Trophoblast cell (in vitro differentiated cells and primary cell): ENCODE data around the gene CTSE. TPM values are rescaled to one million over a fixed set of nuclear protein-coding genes. Genes with fewer than 3 reads are reported as not detected.

Source experiments
- DNase-seq, 2 donors: peaks; one replicate each; pipeline ENCODE4 v3.0.0-alpha.2; 2016
- H2AFZ ChIP-seq: 2 replicates; pipeline ENCODE4 v1.6.1; 2013; ENCODE audit warnings: low read length, moderate library complexity, mild to moderate bottlenecking; ENCODE audit not compliant: insufficient read depth, poor library complexity
- H2AK5ac ChIP-seq: 2 replicates; pipeline ENCODE4 v1.6.1; 2013; ENCODE audit warnings: mild to moderate bottlenecking, low read length
- H2BK120ac ChIP-seq: 2 replicates; pipeline ENCODE4 v1.6.1; 2013; ENCODE audit warnings: low read length, mild to moderate bottlenecking, moderate library complexity; ENCODE audit not compliant: insufficient read depth, poor library complexity
- H2BK12ac ChIP-seq: 2 replicates; pipeline ENCODE4 v1.6.1; 2013; ENCODE audit warnings: mild to moderate bottlenecking, low read length, moderate library complexity
- H2BK5ac ChIP-seq: 2 replicates; pipeline ENCODE4 v1.6.1; 2013; ENCODE audit warnings: low read length, low read depth, moderate library complexity, mild to moderate bottlenecking; ENCODE audit not compliant: poor library complexity
- H3K14ac ChIP-seq: 2 replicates; pipeline ENCODE4 v1.6.1; 2013; ENCODE audit warnings: mild to moderate bottlenecking, low read length
- H3K18ac ChIP-seq: 2 replicates; pipeline ENCODE4 v1.6.1; 2013; ENCODE audit warnings: mild to moderate bottlenecking, low read length
- H3K23ac ChIP-seq: 2 replicates; pipeline ENCODE4 v1.6.1; 2013; ENCODE audit warnings: low read length
- H3K27ac ChIP-seq: 2 replicates; pipeline ENCODE4 v1.5.1; 2013; ENCODE audit warnings: low read depth, mild to moderate bottlenecking, inconsistent platforms, low read length, moderate library complexity
- H3K27me3 ChIP-seq: 2 replicates; pipeline ENCODE4 v1.6.1; 2013; ENCODE audit warnings: inconsistent platforms, mild to moderate bottlenecking, low read length, moderate library complexity; ENCODE audit not compliant: insufficient read depth
- H3K36me3 ChIP-seq, 2 experiments: 1 replicate in 1 of 2; 2 replicates in 1 of 2; pipeline ENCODE4 v1.6.1; 2013; ENCODE audit warnings: low read length in 2 of 2, mild to moderate bottlenecking in 2 of 2, moderate library complexity in 1 of 2; ENCODE audit not compliant: insufficient read depth in 2 of 2, control insufficient read depth in 1 of 2
- H3K4ac ChIP-seq: 2 replicates; pipeline ENCODE4 v1.6.1; 2013; ENCODE audit warnings: low read depth, mild to moderate bottlenecking, low read length, moderate library complexity
- H3K4me1 ChIP-seq, 2 experiments: 1 replicate in 1 of 2; 2 replicates in 1 of 2; pipeline ENCODE4 v1.6.1; 2013; ENCODE audit warnings: low read length in 2 of 2, mild to moderate bottlenecking in 2 of 2, moderate library complexity in 1 of 2; ENCODE audit not compliant: insufficient read depth in 2 of 2, control insufficient read depth in 1 of 2
- H3K4me2 ChIP-seq: 2 replicates; pipeline ENCODE4 v1.6.1; 2013; ENCODE audit warnings: inconsistent platforms, mild to moderate bottlenecking, low read length, moderate library complexity
- H3K4me3 ChIP-seq: 2 replicates; pipeline ENCODE4 v1.5.1; 2013; ENCODE audit warnings: mild to moderate bottlenecking, low read depth, low read length, inconsistent platforms
- H3K79me1 ChIP-seq: one replicate; pipeline ENCODE4 v1.6.1; 2013; ENCODE audit warnings: low read length
- H3K79me2 ChIP-seq: 2 replicates; pipeline ENCODE4 v1.6.1; 2013; ENCODE audit warnings: low read length, mild to moderate bottlenecking; ENCODE audit not compliant: control insufficient read depth, insufficient read depth, poor library complexity
- H3K9ac ChIP-seq: 2 replicates; pipeline ENCODE4 v1.6.1; 2013; ENCODE audit warnings: mild to moderate bottlenecking, low read length
- H3K9me3 ChIP-seq: 2 replicates; pipeline ENCODE4 v1.6.1; 2013; ENCODE audit warnings: low read depth, mild to moderate bottlenecking, control low read depth, inconsistent platforms, low read length; ENCODE audit not compliant: insufficient read depth
- H4K12ac ChIP-seq: 2 replicates; pipeline ENCODE4 v1.6.1; 2013; ENCODE audit warnings: low read depth, mild to moderate bottlenecking, low read length, moderate library complexity
- H4K8ac ChIP-seq: 2 replicates; pipeline ENCODE4 v1.6.1; 2013; ENCODE audit warnings: low read depth, mild to moderate bottlenecking, low read length, moderate library complexity
- H4K91ac ChIP-seq: one replicate; pipeline ENCODE4 v1.6.1; 2013; ENCODE audit warnings: low read depth, mild to moderate bottlenecking, low read length, moderate library complexity
- WGBS: extraction: QIAGEN DNeasy Blood & Tissue Kit; methylation state at CpG from one replicate; pipeline ENCODE4 v1.1.7; 2013; ENCODE audit warnings: missing lambda C conversion rate; ENCODE audit not compliant: insufficient read length, insufficient coverage; ENCODE audit errors: extremely low coverage; 5-methylcytosine and 5-hydroxymethylcytosine counted together
- polyA plus RNA-seq: library from polyadenylated mRNA; stranded (reverse); fragments of 200-250 nt; gene quantifications from 2 replicates; pipeline ENCODE4 v1.2.3, GENCODE V29; 2013

The CTSE gene
- 0.73 and 0.93 TPM in 2 replicates for polyA plus RNA-seq

- Histone ChIP-seq H3K18ac (no peak within 1 kb of the TSS), H3K9me3 (peaks cover 3% of the 10 kb centered on the region), H4K12ac (no peak within 1 kb of the TSS), H3K9ac (no peak within 1 kb of the TSS), H3K4me2 (no peak within 1 kb of the TSS), H3K4me3 (no peak within 1 kb of the TSS), H3K4ac (no peak within 1 kb of the TSS), H2BK5ac (no peak within 1 kb of the TSS), H3K4me1 (peaks cover 6 to 11% of the 10 kb centered on the region in 2 experiments), H3K23ac (no peak within 1 kb of the TSS), H3K79me1 (peaks cover 2% of the 10 kb centered on the region), H3K27me3 (no peaks in the 10 kb centered on the region), H4K8ac (no peak within 1 kb of the TSS), H3K14ac (no peak within 1 kb of the TSS), H2BK12ac (no peak within 1 kb of the TSS), H3K27ac (no peak within 1 kb of the TSS), H2AFZ (no peak within 1 kb of the TSS), H4K91ac (no peak within 1 kb of the TSS), H3K36me3 (no peaks in the 10 kb centered on the region), H2BK120ac (no peak within 1 kb of the TSS), H2AK5ac (no peak within 1 kb of the TSS), H3K79me2 (no peaks in the 10 kb centered on the region)
- WGBS: no CpG with 5 or more reads among the region's 11 CpGs
- DNase-seq: no peak
These were observed at the start of gene CTSE for GRCh38 chr1:206023695-206024094. Gene CTSE, minus strand, starts transcription at chr1:206023895. Its CDS starts 104 bp downstream, at chr1:206023791.

DNA sequence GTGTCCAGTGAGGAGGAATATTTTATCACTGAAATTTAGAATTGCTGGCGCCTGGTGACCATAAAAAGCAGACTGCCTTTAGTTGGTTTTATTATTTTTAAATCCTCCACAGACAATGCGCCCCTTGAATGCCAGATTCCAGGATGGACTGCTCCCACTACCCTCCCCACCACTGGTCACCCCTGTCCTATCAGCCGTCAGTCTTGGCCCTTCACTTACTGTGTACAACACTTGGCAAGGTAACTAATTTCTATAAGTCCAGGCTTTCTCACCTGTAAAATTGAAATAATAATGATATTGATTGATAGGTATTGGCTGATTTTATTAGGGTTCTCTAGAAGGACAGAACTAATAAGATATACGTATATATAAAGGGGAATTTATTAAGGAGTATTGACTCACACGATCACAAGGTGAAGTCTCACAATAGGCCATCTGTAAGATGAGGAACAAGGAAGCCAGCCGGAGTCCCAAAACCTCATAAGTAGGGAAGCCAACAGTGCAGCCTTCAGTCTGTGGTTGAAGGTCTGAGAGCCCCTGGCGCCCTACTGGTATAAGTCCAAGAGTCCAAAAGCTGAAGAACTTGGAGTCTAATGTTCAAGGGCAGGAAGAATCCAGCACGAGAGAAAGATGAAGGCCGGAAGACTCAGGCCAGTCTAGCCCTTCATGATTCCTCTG lies 47.1 kb upstream of the CTSE start:
- no peak overlapping the region for H2AK5ac ChIP-seq
- no peaks in the 10 kb centered on the region for H3K27me3 ChIP-seq
- H3K79me1 ChIP-seq: no peaks in the 10 kb centered on the region
- H3K36me3 ChIP-seq: no peaks in the 10 kb centered on the region
- no peak overlapping the region for H2AFZ ChIP-seq
- no peak overlapping the region for H2BK5ac ChIP-seq
- H3K9ac ChIP-seq: no peak overlapping the region
- peaks cover 0 to 4% of the 10 kb centered on the region in 2 experiments for H3K4me1 ChIP-seq
- no peak overlapping the region for H2BK12ac ChIP-seq
- H4K12ac ChIP-seq: no peak overlapping the region
- no peak overlapping the region for H3K14ac ChIP-seq
- no peak overlapping the region for H3K4me2 ChIP-seq
- H3K4me3 ChIP-seq: no peak overlapping the region
- H3K4ac ChIP-seq: no peak overlapping the region
- no peak overlapping the region for H3K23ac ChIP-seq
- no peak overlapping the region for H2BK120ac ChIP-seq
- H3K9me3 ChIP-seq: no peaks in the 10 kb centered on the region
- DNase-seq: no peak
- H4K8ac ChIP-seq: no peak overlapping the region
- H3K79me2 ChIP-seq: no peaks in the 10 kb centered on the region
- no peak overlapping the region for H3K27ac ChIP-seq
- no CpG with 5 or more reads among the region's 9 CpGs for WGBS
- no peak overlapping the region for H4K91ac ChIP-seq
- H3K18ac ChIP-seq: no peak overlapping the region

DNA sequence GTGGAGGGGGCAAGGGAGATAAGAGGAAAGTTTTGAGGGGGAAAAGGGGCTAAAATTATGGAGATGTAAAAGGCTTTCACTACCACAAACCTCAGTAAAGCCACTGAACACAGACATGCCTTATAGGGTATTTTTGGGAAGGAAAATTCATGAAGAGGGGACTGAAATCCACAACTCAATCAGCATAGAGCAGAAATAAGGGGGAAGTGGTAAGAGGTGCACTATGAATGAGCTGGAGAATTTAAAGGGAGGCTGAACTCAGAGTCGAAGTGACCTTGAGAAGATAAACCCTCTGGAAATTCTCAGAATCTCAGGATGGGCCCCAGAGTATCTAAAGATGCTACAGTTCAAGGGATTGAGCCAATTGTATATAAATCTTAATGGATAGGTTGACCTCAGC lies 44.6 kb upstream of the CTSE start:
- Histone ChIP-seq H3K4me2 (no peak overlapping the region), H2AK5ac (no peak overlapping the region), H2BK12ac (no peak overlapping the region), H4K12ac (no peak overlapping the region), H3K36me3 (no peaks in the 10 kb centered on the region), H3K18ac (no peak overlapping the region), H2BK5ac (no peak overlapping the region), H2AFZ (no peak overlapping the region), H3K23ac (no peak overlapping the region), H4K91ac (no peak overlapping the region), H3K4me1 (peaks cover 0 to 4% of the 10 kb centered on the region in 2 experiments), H3K4ac (no peak overlapping the region), H2BK120ac (no peak overlapping the region), H3K79me2 (no peaks in the 10 kb centered on the region), H3K9ac (no peak overlapping the region), H3K4me3 (no peak overlapping the region), H3K9me3 (no peaks in the 10 kb centered on the region), H3K27ac (no peak overlapping the region), H3K14ac (no peak overlapping the region), H3K79me1 (no peaks in the 10 kb centered on the region), H4K8ac (no peak overlapping the region), H3K27me3 (no peaks in the 10 kb centered on the region)
- no CpG with 5 or more reads among the region's 1 CpG for WGBS
- no peak for DNase-seq

GRCh38 chr1:206067486-206068227 lies 44.0 kb upstream of the CTSE start:
- WGBS: no CpG with 5 or more reads among the region's 8 CpGs
- Histone ChIP-seq H3K23ac (no peak overlapping the region), H2AK5ac (no peak overlapping the region), H3K18ac (no peak overlapping the region), H3K14ac (no peak overlapping the region), H2BK12ac (no peak overlapping the region), H3K9me3 (peaks cover under 1% of the 10 kb centered on the region), H4K91ac (no peak overlapping the region), H3K36me3 (no peaks in the 10 kb centered on the region), H3K27me3 (no peaks in the 10 kb centered on the region), H2BK120ac (no peak overlapping the region), H4K8ac (no peak overlapping the region), H3K9ac (no peak overlapping the region), H2BK5ac (no peak overlapping the region), H3K4me3 (no peak overlapping the region), H3K79me1 (peaks cover under 1% of the 10 kb centered on the region), H3K4me2 (no peak overlapping the region), H2AFZ (no peak overlapping the region), H3K27ac (no peak overlapping the region), H4K12ac (no peak overlapping the region), H3K4me1 (peaks cover 0 to 4% of the 10 kb centered on the region in 2 experiments), H3K79me2 (no peaks in the 10 kb centered on the region), H3K4ac (no peak overlapping the region)
- no peak for DNase-seq
